Right lobe of liver (tissue), 6 donors: ENCODE results near the gene CCDC63. TPM values are rescaled to one million over a fixed set of nuclear protein-coding genes. Genes with fewer than 3 reads are reported as not detected.

Source experiments
- ATAC-seq, 4 donors: fragments of 200-7000 bp; cut with Tn5 transposase; one replicate each; pipeline ENCODE4 v1.9.1; 2020; ENCODE audit warnings: mild to moderate bottlenecking in 4 of 4, moderate library complexity in 4 of 4
- DNase-seq, 3 donors: peaks; one replicate each; pipeline ENCODE4 v3.0.0-alpha.2; 2020
- H3K27ac ChIP-seq, 3 donors: fragments of 200-600 bp; one replicate each; pipeline ENCODE4 v1.8.0; 2022
- H3K27me3 ChIP-seq, 2 donors: fragments of 200-600 bp; one replicate each; pipeline ENCODE4 v1.8.0; 2022
- H3K36me3 ChIP-seq, 4 donors: fragments of 200-600 bp; sonication (generic) in 1 of 4; one replicate each; pipeline versions ENCODE4 v1.5.1 to v1.8.0; 2017 to 2022; ENCODE audit warnings: control low read depth in 1 of 4
- H3K4me1 ChIP-seq, 4 donors: fragments of 200-600 bp; sonication (generic) in 1 of 4; one replicate each; pipeline versions ENCODE4 v1.5.1 to v1.8.0; 2017 to 2022; ENCODE audit warnings: control low read depth in 1 of 4
- H3K4me3 ChIP-seq, 3 donors: fragments of 200-600 bp; one replicate each; pipeline ENCODE4 v1.8.0; 2022
- H3K9me3 ChIP-seq, 4 donors: fragments of 200-600 bp; sonication (generic) in 1 of 4; one replicate each; pipeline versions ENCODE4 v1.5.1 to v1.8.0; 2017 to 2022; ENCODE audit warnings: control low read depth in 1 of 4
- CTCF ChIP-seq, 4 donors: fragments of 200-600 bp in 3 of 4; fragments of 450-650 bp in 1 of 4; IDR thresholded peaks; one replicate each; pipeline versions ENCODE4 v1.5.1 to v1.8.0; 2016 to 2022; ENCODE audit warnings: antibody characterized with exemption in 4 of 4, mild to moderate bottlenecking in 2 of 4
- POLR2A ChIP-seq: fragments of 450-650 bp; IDR thresholded peaks from one replicate; pipeline ENCODE4 v1.6.1; 2017; ENCODE audit warnings: antibody characterized with exemption, mild to moderate bottlenecking
- WGBS: methylation state at CpG from one replicate; pipeline ENCODE4 v1.1.6; 2018; ENCODE audit warnings: low coverage, low lambda C conversion rate; ENCODE audit not compliant: insufficient coverage; ENCODE audit errors: missing lambda C conversion rate; 5-methylcytosine and 5-hydroxymethylcytosine counted together
- intact Hi-C, 2 donors: fragments of 100-400 bp; cut with DNase I; formaldehyde crosslinking; loops; one replicate each; pipeline versions ENCODE4 v1.11.2 to v1.14.1; 2022
- total RNA-seq, 6 experiments: library from RNA; depleted of rRNA in 2 of 6; stranded (reverse); fragments of >200 nt in 2 of 6; fragmentation: NEBNext Ultra II Directional in 3 of 6; extraction: Animal tissue kit (Norgen Biotek cat#: 25700) in 3 of 6; gene quantifications; one replicate each; pipeline versions ENCODE4 v1.1.0 to v1.2.4, GENCODE V29; 2016 to 2023
- donor health status: DM: no; HTN: yes; CAD: no.
- donor health status: DM: no; HTN: no; CAD: no.
- donor health status: DM: no; HTN: no; CAD: no.
- donor health status: DM: no; HTN: yes; CAD: no.
- donor health status: DM: no; HTN: yes; CAD: no.

Gene CCDC63
- total RNA-seq, 6 experiments from 2014 or later = not detected

- Histone ChIP-seq H3K27me3 (no peaks in the 10 kb centered on the region), H3K36me3 (no peaks in the 10 kb centered on the region), H3K9me3 (no peaks in the 10 kb centered on the region), H3K4me1 (no peaks in the 10 kb centered on the region), H3K4me3 (no peak overlapping the region), H3K27ac (no peak overlapping the region)
- ATAC-seq (peak; percentile 93 to 99 (median 96)), DNase-seq (peak; percentile 75 to 85 (median 77))
- peak; percentile 75 to 92 (median 83) for TF ChIP-seq CTCF (IDR thresholded peaks at IDR 0.05)
- no peak for TF ChIP-seq POLR2A
- intact Hi-C loops = loop anchor here in 1 of 2 donors (5.0 kb wide), 1 partner anchor 124 kb away; no protein-coding TSS in a partner anchor
- WGBS = 17% methylated on average over 6 of the region's 14 CpGs
Observed at GRCh38 chr12:110826592-110827200, 20.1 kb upstream of the CCDC63 start.

DNA sequence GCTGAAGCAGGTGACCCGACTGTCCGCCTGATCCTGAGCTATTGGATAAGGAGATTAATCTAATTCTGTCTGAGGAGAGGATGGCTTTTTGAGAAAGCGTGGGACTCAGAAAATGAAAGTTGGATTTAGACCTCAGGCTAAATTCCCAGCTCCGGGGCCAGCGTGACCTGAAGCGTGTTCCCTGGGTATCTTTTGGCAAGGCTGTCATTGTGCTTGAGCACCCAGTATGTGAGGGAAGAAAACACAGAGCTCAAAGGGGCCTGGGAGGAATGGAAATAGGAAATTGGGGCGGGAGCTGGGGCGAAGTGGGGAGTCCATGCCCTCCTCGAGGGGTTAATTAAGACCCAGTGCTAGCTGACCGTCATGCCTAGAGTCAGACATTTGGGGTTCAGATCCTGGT is 17.5 kb upstream of the CCDC63 start:
- H3K36me3 ChIP-seq = no peaks in the 10 kb centered on the region
- DNase-seq (no peak), ATAC-seq (no peak)
- intact Hi-C loops = loop anchor here in 1 of 2 donors (5.0 kb wide), 1 partner anchor 127 kb away; no protein-coding TSS in a partner anchor
- TF ChIP-seq CTCF (IDR thresholded peaks at IDR 0.05) = no peak
- no peak for TF ChIP-seq POLR2A
- 60% methylated on average over 8 of the region's 10 CpGs for WGBS
- H3K4me1 ChIP-seq = no peaks in the 10 kb centered on the region
- H3K27me3 ChIP-seq = no peaks in the 10 kb centered on the region
- no peak overlapping the region for H3K4me3 ChIP-seq
- H3K9me3 ChIP-seq = no peaks in the 10 kb centered on the region
- H3K27ac ChIP-seq = no peak overlapping the region

GRCh38 chr12:110836291-110836690 is 10.5 kb upstream of the CCDC63 start:
- ATAC-seq = no peak

GRCh38 chr12:110841007-110841406 is 5.8 kb upstream of the CCDC63 start:
- DNase-seq (no peak), ATAC-seq (no peak)
- WGBS = 71% methylated on average over 6 of the region's 6 CpGs
- no peaks in the 10 kb centered on the region for H3K4me1 ChIP-seq
- TF ChIP-seq POLR2A = no peak
- no peak for TF ChIP-seq CTCF (IDR thresholded peaks at IDR 0.05)
- H3K9me3 ChIP-seq = no peaks in the 10 kb centered on the region
- no peaks in the 10 kb centered on the region for H3K27me3 ChIP-seq
- H3K36me3 ChIP-seq = no peaks in the 10 kb centered on the region
- intact Hi-C loops = no loop called here
- no peak overlapping the region for H3K27ac ChIP-seq
- no peak overlapping the region for H3K4me3 ChIP-seq

More at GRCh38 chr12:110836291-110836690, 10.5 kb upstream of the CCDC63 start:
- H3K4me1 ChIP-seq = no peaks in the 10 kb centered on the region
- no peaks in the 10 kb centered on the region for H3K9me3 ChIP-seq
- H3K36me3 ChIP-seq = no peaks in the 10 kb centered on the region
- no peak overlapping the region for H3K27ac ChIP-seq
- WGBS = 84% methylated on average over 3 of the region's 4 CpGs
- no peaks in the 10 kb centered on the region for H3K27me3 ChIP-seq
- no peak overlapping the region for H3K4me3 ChIP-seq
- no peak for DNase-seq
- intact Hi-C loops = no loop called here
- TF ChIP-seq POLR2A = no peak
- TF ChIP-seq CTCF (IDR thresholded peaks at IDR 0.05) = no peak
